ENCODE results near the gene RAPGEF1. TPM values are rescaled to one million over a fixed set of nuclear protein-coding genes. Genes with fewer than 3 reads are reported as not detected.

RAPGEF1 gene
- total and polyA plus RNA-seq, 2 experiments from 2014 or later = 9.9 to 82.8 TPM

DNA sequence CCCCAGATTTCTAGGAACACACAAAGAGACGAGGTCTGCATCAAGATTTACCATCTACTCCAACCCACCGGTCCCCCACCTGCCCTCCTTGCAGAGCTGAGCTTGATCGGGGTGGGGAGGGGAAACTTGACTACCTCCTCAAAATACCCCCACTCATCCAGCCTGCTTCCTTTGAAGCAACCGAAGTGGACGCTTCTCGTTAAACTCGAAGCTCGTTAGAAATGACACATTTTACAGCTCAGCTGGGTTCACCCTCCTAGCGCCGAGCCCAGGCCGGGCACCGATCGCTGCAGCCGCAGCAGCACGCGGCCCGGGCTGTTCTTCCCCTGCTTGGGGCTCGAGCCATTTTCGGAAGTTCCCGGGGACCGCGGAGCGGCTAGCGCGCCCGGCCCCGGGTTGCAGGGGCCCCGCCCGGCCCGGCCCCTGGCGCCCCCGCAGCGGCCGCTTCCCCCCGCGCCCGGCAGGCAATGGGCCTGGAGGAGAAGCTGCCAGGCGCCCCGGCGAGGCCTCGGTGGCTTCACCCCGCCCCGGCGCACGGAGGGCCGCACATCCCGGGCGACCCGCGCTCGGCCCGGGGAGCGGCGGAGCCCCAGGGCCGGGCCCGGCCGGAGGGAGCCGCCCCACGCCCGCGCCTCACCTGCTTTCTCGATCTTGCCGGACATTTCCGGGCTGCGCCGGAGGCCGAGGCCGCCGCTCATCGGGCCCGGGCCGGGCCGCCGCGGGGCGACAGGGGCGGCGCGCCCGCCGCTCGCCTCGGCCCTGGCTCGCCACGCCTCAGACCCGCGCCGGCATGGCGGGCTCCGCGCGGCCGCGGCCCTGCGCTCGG, 530 bp downstream of the RAPGEF1 start:
- Histone ChIP-seq H3K27ac (ENCODE audit: low read depth) (0 out of 2 replicates have a peak overlapping the region, but pooled peaks have one; percentile 51), H3K36me3 (ENCODE audit: insufficient read depth) (no peaks in the 10 kb centered on the region), H3K79me2 (replicated peaks; ENCODE audit: insufficient read depth) (peaks cover 49% of the 10 kb centered on the region), H3K9me2 (ENCODE audit: insufficient read depth) (no peaks in the 10 kb centered on the region), H2AFZ (peak overlapping the region; percentile 87; the same call in 1 of the 2 replicates), H3K4me2 (peak overlapping the region; percentile 97), H3K4me1 (ENCODE audit: insufficient read depth) (peaks cover 18% of the 10 kb centered on the region), H4K20me1 (replicated peaks; ENCODE audit: insufficient read depth) (peaks cover 17% of the 10 kb centered on the region), H3K4me3 (peak overlapping the region; percentile 86), H3K27me3 (ENCODE audit: insufficient read depth) (no peaks in the 10 kb centered on the region), H3F3A (replicated peaks; ENCODE audit: low read depth) (no peaks in the 10 kb centered on the region)
- Mint-ChIP-seq H3K36me3 (ENCODE audit: low read depth) (peaks cover 10% of the 10 kb centered on the region), H3K27me3 (ENCODE audit: insufficient read depth, low read depth, poor library complexity) (peaks cover 20% of the 10 kb centered on the region), H3K9me3 (peaks cover 5% of the 10 kb centered on the region; the same call in 2 of the 3 replicates), H3K4me3 (peak overlapping the region; percentile 87), H3K27ac (peak overlapping the region; percentile 51; the same call in 1 of the 2 replicates), H3K4me1 (peaks cover 35% of the 10 kb centered on the region)
- ATAC-seq (peak; percentile 54), DNase-seq (ENCODE audit: low spot score) (peak; percentile 57)
- TF ChIP-seq EZH2phosphoT487 (IDR thresholded peaks at IDR 0.05; ENCODE audit: unreplicated experiment) (no peak), ZNF331 (CRISPR knock-in tag; IDR thresholded peaks at IDR 0.05; ENCODE audit: low read depth) (no peak), POLR2AphosphoS5 (IDR thresholded peaks at IDR 0.05; ENCODE audit: low read depth) (no peak), STAT1 (IDR thresholded peaks at IDR 0.05; ENCODE audit: unreplicated experiment) (no peak), EZH2 (IDR thresholded peaks at IDR 0.05; ENCODE audit: low read depth, unreplicated experiment) (no peak), CREB1 (CRISPR knock-in tag; IDR thresholded peaks at IDR 0.05; ENCODE audit: low read depth) (no peak), JUNB (IDR thresholded peaks at IDR 0.05; ENCODE audit: unreplicated experiment) (no peak), ZNF114 (CRISPR knock-in tag; IDR thresholded peaks at IDR 0.05) (no peak)
- TF ChIP-seq, protein P1, sequence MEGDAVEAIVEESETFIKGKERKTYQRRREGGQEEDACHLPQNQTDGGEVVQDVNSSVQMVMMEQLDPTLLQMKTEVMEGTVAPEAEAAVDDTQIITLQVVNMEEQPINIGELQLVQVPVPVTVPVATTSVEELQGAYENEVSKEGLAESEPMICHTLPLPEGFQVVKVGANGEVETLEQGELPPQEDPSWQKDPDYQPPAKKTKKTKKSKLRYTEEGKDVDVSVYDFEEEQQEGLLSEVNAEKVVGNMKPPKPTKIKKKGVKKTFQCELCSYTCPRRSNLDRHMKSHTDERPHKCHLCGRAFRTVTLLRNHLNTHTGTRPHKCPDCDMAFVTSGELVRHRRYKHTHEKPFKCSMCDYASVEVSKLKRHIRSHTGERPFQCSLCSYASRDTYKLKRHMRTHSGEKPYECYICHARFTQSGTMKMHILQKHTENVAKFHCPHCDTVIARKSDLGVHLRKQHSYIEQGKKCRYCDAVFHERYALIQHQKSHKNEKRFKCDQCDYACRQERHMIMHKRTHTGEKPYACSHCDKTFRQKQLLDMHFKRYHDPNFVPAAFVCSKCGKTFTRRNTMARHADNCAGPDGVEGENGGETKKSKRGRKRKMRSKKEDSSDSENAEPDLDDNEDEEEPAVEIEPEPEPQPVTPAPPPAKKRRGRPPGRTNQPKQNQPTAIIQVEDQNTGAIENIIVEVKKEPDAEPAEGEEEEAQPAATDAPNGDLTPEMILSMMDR (conservative IDR thresholded peaks at IDR 0.05; ENCODE audit: low read depth in 2 of 2) = no peak
- TF ChIP-seq, protein P2, sequence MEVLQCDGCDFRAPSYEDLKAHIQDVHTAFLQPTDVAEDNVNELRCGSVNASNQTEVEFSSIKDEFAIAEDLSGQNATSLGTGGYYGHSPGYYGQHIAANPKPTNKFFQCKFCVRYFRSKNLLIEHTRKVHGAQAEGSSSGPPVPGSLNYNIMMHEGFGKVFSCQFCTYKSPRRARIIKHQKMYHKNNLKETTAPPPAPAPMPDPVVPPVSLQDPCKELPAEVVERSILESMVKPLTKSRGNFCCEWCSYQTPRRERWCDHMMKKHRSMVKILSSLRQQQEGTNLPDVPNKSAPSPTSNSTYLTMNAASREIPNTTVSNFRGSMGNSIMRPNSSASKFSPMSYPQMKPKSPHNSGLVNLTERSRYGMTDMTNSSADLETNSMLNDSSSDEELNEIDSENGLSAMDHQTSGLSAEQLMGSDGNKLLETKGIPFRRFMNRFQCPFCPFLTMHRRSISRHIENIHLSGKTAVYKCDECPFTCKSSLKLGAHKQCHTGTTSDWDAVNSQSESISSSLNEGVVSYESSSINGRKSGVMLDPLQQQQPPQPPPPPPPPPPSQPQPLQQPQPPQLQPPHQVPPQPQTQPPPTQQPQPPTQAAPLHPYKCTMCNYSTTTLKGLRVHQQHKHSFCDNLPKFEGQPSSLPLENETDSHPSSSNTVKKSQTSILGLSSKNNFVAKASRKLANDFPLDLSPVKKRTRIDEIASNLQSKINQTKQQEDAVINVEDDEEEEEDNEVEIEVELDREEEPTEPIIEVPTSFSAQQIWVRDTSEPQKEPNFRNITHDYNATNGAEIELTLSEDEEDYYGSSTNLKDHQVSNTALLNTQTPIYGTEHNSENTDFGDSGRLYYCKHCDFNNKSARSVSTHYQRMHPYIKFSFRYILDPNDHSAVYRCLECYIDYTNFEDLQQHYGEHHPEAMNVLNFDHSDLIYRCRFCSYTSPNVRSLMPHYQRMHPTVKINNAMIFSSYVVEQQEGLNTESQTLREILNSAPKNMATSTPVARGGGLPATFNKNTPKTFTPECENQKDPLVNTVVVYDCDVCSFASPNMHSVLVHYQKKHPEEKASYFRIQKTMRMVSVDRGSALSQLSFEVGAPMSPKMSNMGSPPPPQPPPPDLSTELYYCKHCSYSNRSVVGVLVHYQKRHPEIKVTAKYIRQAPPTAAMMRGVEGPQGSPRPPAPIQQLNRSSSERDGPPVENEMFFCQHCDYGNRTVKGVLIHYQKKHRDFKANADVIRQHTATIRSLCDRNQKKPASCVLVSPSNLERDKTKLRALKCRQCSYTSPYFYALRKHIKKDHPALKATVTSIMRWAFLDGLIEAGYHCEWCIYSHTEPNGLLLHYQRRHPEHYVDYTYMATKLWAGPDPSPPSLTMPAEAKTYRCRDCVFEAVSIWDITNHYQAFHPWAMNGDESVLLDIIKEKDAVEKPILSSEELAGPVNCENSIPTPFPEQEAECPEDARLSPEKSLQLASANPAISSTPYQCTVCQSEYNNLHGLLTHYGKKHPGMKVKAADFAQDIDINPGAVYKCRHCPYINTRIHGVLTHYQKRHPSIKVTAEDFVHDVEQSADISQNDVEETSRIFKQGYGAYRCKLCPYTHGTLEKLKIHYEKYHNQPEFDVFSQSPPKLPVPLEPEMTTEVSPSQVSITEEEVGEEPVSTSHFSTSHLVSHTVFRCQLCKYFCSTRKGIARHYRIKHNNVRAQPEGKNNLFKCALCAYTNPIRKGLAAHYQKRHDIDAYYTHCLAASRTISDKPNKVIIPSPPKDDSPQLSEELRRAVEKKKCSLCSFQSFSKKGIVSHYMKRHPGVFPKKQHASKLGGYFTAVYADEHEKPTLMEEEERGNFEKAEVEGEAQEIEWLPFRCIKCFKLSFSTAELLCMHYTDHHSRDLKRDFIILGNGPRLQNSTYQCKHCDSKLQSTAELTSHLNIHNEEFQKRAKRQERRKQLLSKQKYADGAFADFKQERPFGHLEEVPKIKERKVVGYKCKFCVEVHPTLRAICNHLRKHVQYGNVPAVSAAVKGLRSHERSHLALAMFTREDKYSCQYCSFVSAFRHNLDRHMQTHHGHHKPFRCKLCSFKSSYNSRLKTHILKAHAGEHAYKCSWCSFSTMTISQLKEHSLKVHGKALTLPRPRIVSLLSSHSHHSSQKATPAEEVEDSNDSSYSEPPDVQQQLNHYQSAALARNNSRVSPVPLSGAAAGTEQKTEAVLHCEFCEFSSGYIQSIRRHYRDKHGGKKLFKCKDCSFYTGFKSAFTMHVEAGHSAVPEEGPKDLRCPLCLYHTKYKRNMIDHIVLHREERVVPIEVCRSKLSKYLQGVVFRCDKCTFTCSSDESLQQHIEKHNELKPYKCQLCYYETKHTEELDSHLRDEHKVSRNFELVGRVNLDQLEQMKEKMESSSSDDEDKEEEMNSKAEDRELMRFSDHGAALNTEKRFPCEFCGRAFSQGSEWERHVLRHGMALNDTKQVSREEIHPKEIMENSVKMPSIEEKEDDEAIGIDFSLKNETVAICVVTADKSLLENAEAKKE (CRISPR knock-in tag; IDR thresholded peaks at IDR 0.05) = no peak
